ENCODE data around the gene C2orf80. TPM values are rescaled to one million over a fixed set of nuclear protein-coding genes. Genes with fewer than 3 reads are reported as not detected.
A peak's percentile ranks its signal among the peaks of the same experiment; 100 is the strongest.

C2orf80 gene
- total and polyA plus RNA-seq, 9 of the 15 experiments (the other 6 are each of a cell fraction or from before 2014, with no cell fraction given), result not detected

DNA sequence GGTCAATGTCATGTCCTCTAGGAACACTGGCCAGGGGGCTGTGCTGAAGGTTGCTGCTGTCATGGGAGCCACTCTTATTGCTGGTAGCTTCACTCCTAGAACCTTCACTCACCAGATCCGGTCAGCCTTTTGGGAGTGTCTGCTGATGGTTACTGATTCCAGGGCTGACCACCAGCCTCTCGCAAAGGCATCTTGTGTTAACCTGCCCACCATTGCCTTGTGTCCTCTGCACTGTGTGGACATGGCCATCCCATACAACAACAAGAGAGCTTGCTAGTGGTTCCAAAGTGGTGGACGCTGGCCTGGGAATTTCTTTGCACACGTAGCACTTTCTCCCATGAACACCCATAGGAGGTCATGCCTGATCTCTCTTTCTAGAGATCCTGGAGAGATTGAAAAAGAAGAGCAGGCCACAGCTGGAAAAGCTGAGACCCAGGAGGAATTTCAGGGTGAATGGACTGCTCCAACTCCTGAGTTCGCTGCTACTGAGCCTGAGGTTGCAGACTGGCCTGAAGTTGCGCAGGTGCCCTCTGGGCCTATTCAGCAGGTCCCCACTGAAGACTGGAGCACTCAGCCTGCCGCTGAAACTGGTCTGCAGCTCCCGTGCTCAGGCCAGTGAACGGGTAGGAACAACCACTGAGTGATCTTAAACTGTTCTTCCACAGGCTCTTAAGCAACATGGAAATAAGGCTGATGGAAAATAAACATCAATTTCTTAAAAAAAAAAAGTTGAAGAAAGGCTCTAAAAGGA lies 18.7 kb upstream of the C2orf80 start:
- TF ChIP-seq ZNF639 (CRISPR knock-in tag; conservative IDR thresholded peaks at IDR 0.05 in 1 of 2, IDR thresholded peaks at IDR 0.05 in 1 of 2) (no peak), HLTF (IDR thresholded peaks at IDR 0.05) (no peak), SUPT5H (IDR thresholded peaks at IDR 0.05) (no peak), ZBTB17 (CRISPR knock-in tag; IDR thresholded peaks at IDR 0.05) (no peak), NFE2L1 (tag; IDR thresholded peaks at IDR 0.05; ENCODE audit: borderline replicate concordance, low read depth) (no peak), ZNF316 (IDR thresholded peaks at IDR 0.05) (no peak), KDM1A (IDR thresholded peaks at IDR 0.05) (no peak), ADNP (tag; IDR thresholded peaks at IDR 0.05) (no peak), DPF2 (IDR thresholded peaks at IDR 0.05) (no peak), CCNT2 (IDR thresholded peaks at IDR 0.05; ENCODE audit: borderline replicate concordance, extremely low read depth, insufficient read length, low read depth, low read length) (no peak)
- TF ChIP-seq, protein P1, sequence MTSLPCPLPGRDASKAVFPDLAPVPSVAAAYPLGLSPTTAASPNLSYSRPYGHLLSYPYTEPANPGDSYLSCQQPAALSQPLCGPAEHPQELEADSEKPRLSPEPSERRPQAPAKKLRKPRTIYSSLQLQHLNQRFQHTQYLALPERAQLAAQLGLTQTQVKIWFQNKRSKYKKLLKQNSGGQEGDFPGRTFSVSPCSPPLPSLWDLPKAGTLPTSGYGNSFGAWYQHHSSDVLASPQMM (CRISPR knock-in tag; IDR thresholded peaks at IDR 0.05), result no peak
- FAIRE-seq, result no peak
- ChIA-PET POLR2A (no interaction called here), CTCF (ENCODE audit: low intra/inter-chr PET ratio) (no interaction called here)
- 0 out of 4 replicates have a peak overlapping the region, but pooled peaks of 1 of the 2 experiments have one; percentile 14 for H3K9ac ChIP-seq (ENCODE audit: insufficient read depth in 1 of 2, low read depth in 2 of 2, low read length in 2 of 2)
- no peak overlapping the region for H3K4me2 ChIP-seq (ENCODE audit: insufficient read depth, low read length)
- no peaks in the 10 kb centered on the region for H3K9me3 ChIP-seq (replicated peaks; ENCODE audit: control insufficient read depth, insufficient read depth, low read depth, low read length)
- intact Hi-C loops (cut with micrococcal nuclease), result no loop called here
- 0 out of 2 replicates have a peak overlapping the region, but pooled peaks have one; percentile 44 for H2AFZ ChIP-seq (ENCODE audit: low read depth, low read length)
- in situ Hi-C loops (cut with MboI), result no loop called here
- H3K4me3 ChIP-seq, result no peak overlapping the region
- DNase-seq (ENCODE audit: extremely low read depth in 1 of 4, low spot score in 3 of 4), result no peak
- WGBS (ENCODE audit: insufficient coverage, low coverage, missing lambda C conversion rate), result 42% methylated on average over 7 of the region's 9 CpGs
- ATAC-seq, result peak; percentile 53
- no peaks in the 10 kb centered on the region for H3K36me3 ChIP-seq (ENCODE audit: control insufficient read depth, insufficient read depth, low read length)
- H3K79me2 ChIP-seq (ENCODE audit: control insufficient read depth, insufficient read depth, low read length), result no peaks in the 10 kb centered on the region
- no peaks in the 10 kb centered on the region; a peak in 1 of 5 replicates for H3K4me1 ChIP-seq (replicated peaks in 1 of 2; ENCODE audit: control insufficient read depth in 2 of 2, insufficient read depth in 2 of 2, low read length in 2 of 2)
- no peaks in the 10 kb centered on the region for H3K9me1 ChIP-seq (ENCODE audit: control insufficient read depth, insufficient read depth, low read length)
- no peak overlapping the region for H3K27ac ChIP-seq (ENCODE audit: extremely low read depth, low read depth, low read length)
- H4K20me1 ChIP-seq (replicated peaks; ENCODE audit: control insufficient read depth, insufficient read depth, low read length), result no peaks in the 10 kb centered on the region
- BruUV-seq (replicated peaks), result no TSS peak
- H3K27me3 ChIP-seq (ENCODE audit: control insufficient read depth in 2 of 2, insufficient read depth in 2 of 2, low read length in 2 of 2), result no peaks in the 10 kb centered on the region

Measured in K562 (cell line).